ENCODE data around the gene ZCWPW1. TPM values are rescaled to one million over a fixed set of nuclear protein-coding genes. Genes with fewer than 3 reads are reported as not detected.

The ZCWPW1 gene
- total and polyA plus RNA-seq, 10 of the 15 experiments (the other 5 are each of a cell fraction or from before 2014, with no cell fraction given) = 1.3 to 4.4 (median 3.7) TPM

DNA sequence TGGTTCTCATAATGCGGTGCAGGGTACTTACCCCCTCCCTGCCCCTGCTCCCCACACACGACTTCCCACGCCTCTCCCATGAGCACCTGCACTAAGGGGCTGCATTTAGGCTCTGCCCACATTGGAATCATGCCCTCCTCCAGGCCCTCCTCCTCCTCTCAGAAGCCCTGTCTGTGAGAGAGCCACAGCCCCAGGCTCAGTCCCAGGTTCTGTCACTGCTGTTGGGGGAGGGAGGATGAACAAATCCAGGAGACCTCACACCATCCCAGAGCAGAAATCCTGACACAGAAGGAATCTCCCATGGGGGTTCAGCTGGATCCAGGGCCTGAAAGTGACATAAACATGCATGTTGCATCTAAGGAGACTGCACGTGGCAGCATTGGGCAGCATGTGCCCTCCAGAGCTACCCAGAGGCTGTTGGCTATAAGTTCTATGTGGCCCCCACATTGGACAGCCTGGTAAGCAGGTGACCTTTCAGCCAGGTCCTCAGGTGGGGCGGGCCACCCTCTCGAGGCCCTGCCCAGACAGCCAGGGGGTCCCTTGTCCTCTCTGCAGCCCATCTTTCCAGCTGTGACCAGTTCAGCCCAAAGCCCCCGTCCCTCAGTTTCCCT, 56.8 kb downstream of the ZCWPW1 start:
- ChIA-PET RAD21 (ENCODE audit: unreplicated experiment) (interaction anchor here (1.4 to 4.1 kb wide), 2 partner anchors 36 kb away, joined by 4 to 25 read pairs; no protein-coding TSS in a partner anchor), SMC1A (ENCODE audit: uncharacterized antibody, unreplicated experiment) (interaction anchor here (0.7 kb wide), 1 partner anchor 32 kb away, joined by 3 read pairs; no protein-coding TSS in a partner anchor), CTCF (interaction anchor here (0.6 to 10.0 kb wide), 2 partner anchors 35 to 109 kb away, joined by 4 to 134 read pairs; no protein-coding TSS in a partner anchor), POLR2A (interaction anchor here (0.7 to 1.0 kb wide), 2 partner anchors 36 to 65 kb away, joined by 3 to 4 read pairs; partner anchors contain the start of gene PPP1R35)
- in situ Hi-C loops (cut with MboI) = no loop called here
- 85% methylated on average over 7 of the region's 7 CpGs for WGBS (ENCODE audit: insufficient coverage, insufficient replicate concordance, low lambda C conversion rate, missing lambda C conversion rate)
- peaks cover 55% of the 10 kb centered on the region for H3K4me1 ChIP-seq (ENCODE audit: control insufficient read depth, insufficient read depth, low read length)
- BruUV-seq (replicated peaks) = no TSS peak
- no peak overlapping the region for H3K4me3 ChIP-seq
- peaks cover 18% of the 10 kb centered on the region for H3K79me2 ChIP-seq (ENCODE audit: control insufficient read depth, insufficient read depth, low read length)
- intact Hi-C loops (cut with micrococcal nuclease; ENCODE audit: unreplicated experiment) = no loop called here
- H3K4me2 ChIP-seq (ENCODE audit: control insufficient read depth, insufficient read depth) = no peak overlapping the region
- H3K36me3 ChIP-seq (ENCODE audit: control insufficient read depth in 2 of 2, insufficient read depth in 2 of 2, low read length in 1 of 2) = no peaks in the 10 kb centered on the region
- no peak for FAIRE-seq
- no peak overlapping the region for H3K9ac ChIP-seq (ENCODE audit: control insufficient read depth, insufficient read depth, low read length)
- H3K27me3 ChIP-seq (replicated peaks in 1 of 2; ENCODE audit: control insufficient read depth in 2 of 2, insufficient read depth in 2 of 2, low read length in 1 of 2) = no peaks in the 10 kb centered on the region
- no peak for DNase-seq (ENCODE audit: low read depth, low spot score)
- ATAC-seq = no peak
- no peak overlapping the region for H3K27ac ChIP-seq (ENCODE audit: control insufficient read depth, insufficient read depth)
- no peak overlapping the region for H2AFZ ChIP-seq (ENCODE audit: control insufficient read depth, low read depth, low read length)
- TF ChIP-seq NFXL1 (IDR thresholded peaks at IDR 0.05; ENCODE audit: borderline replicate concordance) (no peak), IRF4 (IDR thresholded peaks at IDR 0.05; ENCODE audit: low read depth, low read length) (no peak), BACH1 (IDR thresholded peaks at IDR 0.05; ENCODE audit: borderline replicate concordance) (no peak), CHD2 (IDR thresholded peaks at IDR 0.05; ENCODE audit: borderline replicate concordance, low read depth, low read length) (no peak), FOXM1 (IDR thresholded peaks at IDR 0.05; ENCODE audit: low read depth, low read length) (no peak), KLF5 (IDR thresholded peaks at IDR 0.05; ENCODE audit: partially characterized antibody) (no peak), NFYA (IDR thresholded peaks at IDR 0.05; ENCODE audit: borderline replicate concordance, low read depth, low read length) (no peak), RCOR1 (conservative IDR thresholded peaks at IDR 0.05; ENCODE audit: low read depth, low read length) (no peak), NRF1 (conservative IDR thresholded peaks at IDR 0.05; ENCODE audit: low read depth, low read length) (no peak), RUNX3 (IDR thresholded peaks at IDR 0.05; ENCODE audit: low read length) (no peak), EZH2 (IDR thresholded peaks at IDR 0.05; ENCODE audit: borderline replicate concordance, control insufficient read depth, low read depth, low read length) (no peak)
- TF ChIP-seq, protein P1, sequence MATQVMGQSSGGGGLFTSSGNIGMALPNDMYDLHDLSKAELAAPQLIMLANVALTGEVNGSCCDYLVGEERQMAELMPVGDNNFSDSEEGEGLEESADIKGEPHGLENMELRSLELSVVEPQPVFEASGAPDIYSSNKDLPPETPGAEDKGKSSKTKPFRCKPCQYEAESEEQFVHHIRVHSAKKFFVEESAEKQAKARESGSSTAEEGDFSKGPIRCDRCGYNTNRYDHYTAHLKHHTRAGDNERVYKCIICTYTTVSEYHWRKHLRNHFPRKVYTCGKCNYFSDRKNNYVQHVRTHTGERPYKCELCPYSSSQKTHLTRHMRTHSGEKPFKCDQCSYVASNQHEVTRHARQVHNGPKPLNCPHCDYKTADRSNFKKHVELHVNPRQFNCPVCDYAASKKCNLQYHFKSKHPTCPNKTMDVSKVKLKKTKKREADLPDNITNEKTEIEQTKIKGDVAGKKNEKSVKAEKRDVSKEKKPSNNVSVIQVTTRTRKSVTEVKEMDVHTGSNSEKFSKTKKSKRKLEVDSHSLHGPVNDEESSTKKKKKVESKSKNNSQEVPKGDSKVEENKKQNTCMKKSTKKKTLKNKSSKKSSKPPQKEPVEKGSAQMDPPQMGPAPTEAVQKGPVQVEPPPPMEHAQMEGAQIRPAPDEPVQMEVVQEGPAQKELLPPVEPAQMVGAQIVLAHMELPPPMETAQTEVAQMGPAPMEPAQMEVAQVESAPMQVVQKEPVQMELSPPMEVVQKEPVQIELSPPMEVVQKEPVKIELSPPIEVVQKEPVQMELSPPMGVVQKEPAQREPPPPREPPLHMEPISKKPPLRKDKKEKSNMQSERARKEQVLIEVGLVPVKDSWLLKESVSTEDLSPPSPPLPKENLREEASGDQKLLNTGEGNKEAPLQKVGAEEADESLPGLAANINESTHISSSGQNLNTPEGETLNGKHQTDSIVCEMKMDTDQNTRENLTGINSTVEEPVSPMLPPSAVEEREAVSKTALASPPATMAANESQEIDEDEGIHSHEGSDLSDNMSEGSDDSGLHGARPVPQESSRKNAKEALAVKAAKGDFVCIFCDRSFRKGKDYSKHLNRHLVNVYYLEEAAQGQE (IDR thresholded peaks at IDR 0.05; ENCODE audit: low read depth, low read length) = no peak
- TF ChIP-seq, protein P2, sequence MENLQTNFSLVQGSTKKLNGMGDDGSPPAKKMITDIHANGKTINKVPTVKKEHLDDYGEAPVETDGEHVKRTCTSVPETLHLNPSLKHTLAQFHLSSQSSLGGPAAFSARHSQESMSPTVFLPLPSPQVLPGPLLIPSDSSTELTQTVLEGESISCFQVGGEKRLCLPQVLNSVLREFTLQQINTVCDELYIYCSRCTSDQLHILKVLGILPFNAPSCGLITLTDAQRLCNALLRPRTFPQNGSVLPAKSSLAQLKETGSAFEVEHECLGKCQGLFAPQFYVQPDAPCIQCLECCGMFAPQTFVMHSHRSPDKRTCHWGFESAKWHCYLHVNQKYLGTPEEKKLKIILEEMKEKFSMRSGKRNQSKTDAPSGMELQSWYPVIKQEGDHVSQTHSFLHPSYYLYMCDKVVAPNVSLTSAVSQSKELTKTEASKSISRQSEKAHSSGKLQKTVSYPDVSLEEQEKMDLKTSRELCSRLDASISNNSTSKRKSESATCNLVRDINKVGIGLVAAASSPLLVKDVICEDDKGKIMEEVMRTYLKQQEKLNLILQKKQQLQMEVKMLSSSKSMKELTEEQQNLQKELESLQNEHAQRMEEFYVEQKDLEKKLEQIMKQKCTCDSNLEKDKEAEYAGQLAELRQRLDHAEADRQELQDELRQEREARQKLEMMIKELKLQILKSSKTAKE (IDR thresholded peaks at IDR 0.05; ENCODE audit: low read depth, poor library complexity, severe bottlenecking) = no peak
- TF ChIP-seq, protein P3, sequence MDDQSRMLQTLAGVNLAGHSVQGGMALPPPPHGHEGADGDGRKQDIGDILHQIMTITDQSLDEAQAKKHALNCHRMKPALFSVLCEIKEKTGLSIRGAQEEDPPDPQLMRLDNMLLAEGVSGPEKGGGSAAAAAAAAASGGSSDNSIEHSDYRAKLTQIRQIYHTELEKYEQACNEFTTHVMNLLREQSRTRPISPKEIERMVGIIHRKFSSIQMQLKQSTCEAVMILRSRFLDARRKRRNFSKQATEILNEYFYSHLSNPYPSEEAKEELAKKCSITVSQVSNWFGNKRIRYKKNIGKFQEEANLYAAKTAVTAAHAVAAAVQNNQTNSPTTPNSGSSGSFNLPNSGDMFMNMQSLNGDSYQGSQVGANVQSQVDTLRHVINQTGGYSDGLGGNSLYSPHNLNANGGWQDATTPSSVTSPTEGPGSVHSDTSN (IDR thresholded peaks at IDR 0.05; ENCODE audit: insufficient replicate concordance, low read depth, low read length) = no peak
- no peaks in the 10 kb centered on the region for H3K9me3 ChIP-seq (replicated peaks; ENCODE audit: control insufficient read depth, insufficient read depth, low read length)
- no peaks in the 10 kb centered on the region for H4K20me1 ChIP-seq (ENCODE audit: control insufficient read depth, insufficient read depth)
